GM12878 (cell line): Measurements from ENCODE around the gene LMAN2L. TPM values are rescaled to one million over a fixed set of nuclear protein-coding genes. Genes with fewer than 3 reads are reported as not detected.

Source experiments
- ATAC-seq: fragments of 200-7000 bp; cut with Tn5 transposase; 3 replicates; pipeline ENCODE4 v1.9.1; 2020; ENCODE audit warnings: mild to moderate bottlenecking, moderate library complexity
- BruUV-seq: library from RNA; stranded (reverse); fragments of 400-500 nt; replicated peaks from 2 replicates; lab custom pipeline; 2021; lab: Mats Ljungman, UMichigan
- CTCF ChIA-PET: fragments of 300-600 bp; sonication (Branson Sonifier 250); formaldehyde crosslinking; extraction: SDS; loops from one replicate; lab custom pipeline; 2021; ENCODE audit warnings: inconsistent platforms; lab: Yijun Ruan, JAX
- POLR2A ChIA-PET: fragments of 350-600 bp; formaldehyde crosslinking; extraction: SDS; loops from one replicate; lab custom pipeline; 2021; ENCODE audit warnings: inconsistent platforms; lab: Charles Lee
- RAD21 ChIA-PET: fragments of 300-600 bp; sonication (Branson Sonifier 250); formaldehyde crosslinking; loops from one replicate; lab custom pipeline; 2023; ENCODE audit warnings: antibody characterized with exemption; ENCODE audit not compliant: unreplicated experiment; lab: Charles Lee
- SMC1A ChIA-PET: fragments of 300-600 bp; sonication (Branson Sonifier 250); formaldehyde crosslinking; loops from one replicate; lab custom pipeline; 2023; ENCODE audit not compliant: unreplicated experiment, uncharacterized antibody; lab: Charles Lee
- DNase-seq: peaks from one replicate; pipeline ENCODE4 v3.0.0-alpha.2; 2011; ENCODE audit warnings: low read depth, low spot score
- FAIRE-seq: peaks from 3 replicates; lab custom pipeline; 2011; peaks lifted over from hg19 to GRCh38; lab: Jason Lieb, UNC
- H2AFZ ChIP-seq: 2 replicates; pipeline ENCODE4 v1.6.0; 2011; ENCODE audit warnings: low read depth, low read length, control low read depth; ENCODE audit not compliant: control insufficient read depth
- H3K27ac ChIP-seq: 2 replicates; pipeline ENCODE4 v1.5.1; 2011; ENCODE audit warnings: control low read depth; ENCODE audit not compliant: control insufficient read depth, insufficient read depth
- H3K27me3 ChIP-seq, 2 experiments: replicated peaks in 1 of 2; 2 replicates each; pipeline versions ENCODE4 v1.6.0 to v1.6.1; 2011; ENCODE audit warnings: low read length in 1 of 2; ENCODE audit not compliant: control insufficient read depth in 2 of 2, insufficient read depth in 2 of 2
- H3K36me3 ChIP-seq, 2 experiments: 2 replicates each; pipeline ENCODE4 v1.5.1; 2011; ENCODE audit warnings: low read length in 1 of 2; ENCODE audit not compliant: control insufficient read depth in 2 of 2, insufficient read depth in 2 of 2
- H3K4me1 ChIP-seq: 2 replicates; pipeline ENCODE4 v1.6.1; 2011; ENCODE audit warnings: mild to moderate bottlenecking, low read length, moderate library complexity, mixed read lengths; ENCODE audit not compliant: control insufficient read depth, insufficient read depth
- H3K4me2 ChIP-seq: 2 replicates; pipeline ENCODE4 v1.6.0; 2011; ENCODE audit warnings: control low read depth; ENCODE audit not compliant: control insufficient read depth, insufficient read depth
- H3K4me3 ChIP-seq: fragments of 200-600 bp; sonication (generic); 2 replicates; pipeline ENCODE4 v1.5.1; 2016
- H3K79me2 ChIP-seq: 2 replicates; pipeline ENCODE4 v1.6.0; 2011; ENCODE audit warnings: low read length; ENCODE audit not compliant: control insufficient read depth, insufficient read depth
- H3K9ac ChIP-seq: 2 replicates; pipeline ENCODE4 v1.8.0; 2011; ENCODE audit warnings: low read length, control low read depth, mixed read lengths; ENCODE audit not compliant: control insufficient read depth, insufficient read depth
- H3K9me3 ChIP-seq: replicated peaks from 3 replicates; pipeline ENCODE4 v1.5.1; 2011; ENCODE audit warnings: mild to moderate bottlenecking, low read length; ENCODE audit not compliant: control insufficient read depth, insufficient read depth
- H4K20me1 ChIP-seq: 2 replicates; pipeline ENCODE4 v1.6.0; 2011; ENCODE audit not compliant: control insufficient read depth, insufficient read depth
- ATF2 ChIP-seq: IDR thresholded peaks from 2 replicates; pipeline ENCODE4 v1.6.1; 2012; ENCODE audit warnings: low read length, inconsistent platforms
- BACH1 ChIP-seq: fragments of 450-650 bp; IDR thresholded peaks from 2 replicates; pipeline ENCODE4 v1.6.1; 2017; ENCODE audit warnings: mild to moderate bottlenecking, borderline replicate concordance
- CBX3 ChIP-seq: fragments of 200-600 bp; sonication (generic); IDR thresholded peaks from 2 replicates; pipeline ENCODE4 v1.6.1; 2016; ENCODE audit warnings: low read depth, borderline replicate concordance
- CBX5 ChIP-seq: sonication (generic); IDR thresholded peaks from 2 replicates; pipeline ENCODE4 v1.6.1; 2016; ENCODE audit warnings: low read depth, moderate library complexity, mild to moderate bottlenecking, inconsistent platforms
- CEBPB ChIP-seq, 2 experiments: fragments of 150-350 bp in 1 of 2; IDR thresholded peaks; 2 replicates each; pipeline ENCODE4 v1.6.1; 2012 to 2014; ENCODE audit warnings: low read depth in 2 of 2, low read length in 2 of 2, borderline replicate concordance in 1 of 2, inconsistent platforms in 1 of 2
- CREB1 ChIP-seq: IDR thresholded peaks from 2 replicates; pipeline ENCODE4 v1.6.1; 2012; ENCODE audit warnings: low read depth, mild to moderate bottlenecking, inconsistent platforms
- IRF4 ChIP-seq: IDR thresholded peaks from 2 replicates; pipeline ENCODE4 v1.6.1; 2011; ENCODE audit warnings: low read depth, low read length
- KDM1A ChIP-seq: fragments of 200-600 bp; sonication (generic); IDR thresholded peaks from 2 replicates; pipeline ENCODE4 v1.6.1; 2016; ENCODE audit warnings: borderline replicate concordance
- SMAD5 ChIP-seq: IDR thresholded peaks from 2 replicates; pipeline ENCODE4 v1.6.1; 2016; ENCODE audit warnings: antibody characterized with exemption, low read depth
- TCF12 ChIP-seq: IDR thresholded peaks from 2 replicates; pipeline ENCODE4 v1.6.1; 2011; ENCODE audit warnings: low read depth, mild to moderate bottlenecking, low read length
- WGBS: methylation state at CpG from one replicate; pipeline ENCODE4 v1.1.6; 2016; ENCODE audit warnings: low lambda C conversion rate; ENCODE audit not compliant: insufficient replicate concordance, insufficient coverage; ENCODE audit errors: missing lambda C conversion rate; 5-methylcytosine and 5-hydroxymethylcytosine counted together
- in situ Hi-C: fragments of 300-500 bp; cut with MboI; formaldehyde crosslinking; loops from 9 replicates; pipeline ENCODE4 v1.14.3; 2018; ENCODE audit warnings: mixed read lengths
- intact Hi-C: fragments of 100-400 bp; cut with micrococcal nuclease; formaldehyde crosslinking; loops from one replicate; pipeline ENCODE4 v1.14.2; 2022; ENCODE audit not compliant: unreplicated experiment
- polyA plus RNA-seq, 11 experiments: library from polyadenylated mRNA; depleted of rRNA in 4 of 11; unstranded in 6 of 11; stranded (reverse) in 5 of 11; fragments of >200 nt; fragmentation: Nextera tagmentation in 4 of 11; fragmentation: Illumina TruSeq in 1 of 11; extraction: Ambion mirVana in 4 of 11; extraction: Trizol in 1 of 11; gene quantifications; 1 replicate in 1 of 11; 2 replicates in 10 of 11; pipeline versions ENCODE4 v1.2.1 to v1.2.3, GENCODE V29; 2011 to 2016; ENCODE audit warnings: inconsistent platforms in 2 of 11, missing spikeins in 2 of 11, low read depth in 1 of 11
- total RNA-seq, 4 experiments: library from RNA; depleted of rRNA in 3 of 4; stranded (reverse); fragments of >200 nt in 3 of 4; fragmentation: Illumina TruSeq in 1 of 4; extraction: Trizol in 1 of 4; gene quantifications; 2 replicates each; pipeline versions ENCODE4 v1.2.1 to v1.2.3, GENCODE V29; 2013 to 2021
- TF ChIP-seq, protein P1 (sequence below): fragments of 450-650 bp; formaldehyde crosslinking; IDR thresholded peaks from 2 replicates; pipeline ENCODE4 v1.5.0; 2022; ENCODE audit warnings: mild to moderate bottlenecking, missing genetic modification characterization
- TF ChIP-seq, protein P2 (sequence below): IDR thresholded peaks from 2 replicates; pipeline ENCODE4 v1.6.1; 2012; ENCODE audit warnings: improper control_type of control experiment, low read depth, low read length; ENCODE audit not compliant: insufficient replicate concordance

The LMAN2L gene
- total and polyA plus RNA-seq, 10 of the 15 experiments (the other 5 are each of a cell fraction or from before 2014, with no cell fraction given): 5.7 to 16.3 (median 10.7) TPM

GRCh38 chr2:96730212-96730611 is 9.7 kb downstream of the LMAN2L start (continued):
- TF ChIP-seq, protein P1, sequence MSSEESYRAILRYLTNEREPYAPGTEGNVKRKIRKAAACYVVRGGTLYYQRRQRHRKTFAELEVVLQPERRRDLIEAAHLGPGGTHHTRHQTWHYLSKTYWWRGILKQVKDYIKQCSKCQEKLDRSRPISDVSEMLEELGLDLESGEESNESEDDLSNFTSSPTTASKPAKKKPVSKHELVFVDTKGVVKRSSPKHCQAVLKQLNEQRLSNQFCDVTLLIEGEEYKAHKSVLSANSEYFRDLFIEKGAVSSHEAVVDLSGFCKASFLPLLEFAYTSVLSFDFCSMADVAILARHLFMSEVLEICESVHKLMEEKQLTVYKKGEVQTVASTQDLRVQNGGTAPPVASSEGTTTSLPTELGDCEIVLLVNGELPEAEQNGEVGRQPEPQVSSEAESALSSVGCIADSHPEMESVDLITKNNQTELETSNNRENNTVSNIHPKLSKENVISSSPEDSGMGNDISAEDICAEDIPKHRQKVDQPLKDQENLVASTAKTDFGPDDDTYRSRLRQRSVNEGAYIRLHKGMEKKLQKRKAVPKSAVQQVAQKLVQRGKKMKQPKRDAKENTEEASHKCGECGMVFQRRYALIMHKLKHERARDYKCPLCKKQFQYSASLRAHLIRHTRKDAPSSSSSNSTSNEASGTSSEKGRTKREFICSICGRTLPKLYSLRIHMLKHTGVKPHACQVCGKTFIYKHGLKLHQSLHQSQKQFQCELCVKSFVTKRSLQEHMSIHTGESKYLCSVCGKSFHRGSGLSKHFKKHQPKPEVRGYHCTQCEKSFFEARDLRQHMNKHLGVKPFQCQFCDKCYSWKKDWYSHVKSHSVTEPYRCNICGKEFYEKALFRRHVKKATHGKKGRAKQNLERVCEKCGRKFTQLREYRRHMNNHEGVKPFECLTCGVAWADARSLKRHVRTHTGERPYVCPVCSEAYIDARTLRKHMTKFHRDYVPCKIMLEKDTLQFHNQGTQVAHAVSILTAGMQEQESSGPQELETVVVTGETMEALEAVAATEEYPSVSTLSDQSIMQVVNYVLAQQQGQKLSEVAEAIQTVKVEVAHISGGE (CRISPR knock-in tag): no peak

DNA sequence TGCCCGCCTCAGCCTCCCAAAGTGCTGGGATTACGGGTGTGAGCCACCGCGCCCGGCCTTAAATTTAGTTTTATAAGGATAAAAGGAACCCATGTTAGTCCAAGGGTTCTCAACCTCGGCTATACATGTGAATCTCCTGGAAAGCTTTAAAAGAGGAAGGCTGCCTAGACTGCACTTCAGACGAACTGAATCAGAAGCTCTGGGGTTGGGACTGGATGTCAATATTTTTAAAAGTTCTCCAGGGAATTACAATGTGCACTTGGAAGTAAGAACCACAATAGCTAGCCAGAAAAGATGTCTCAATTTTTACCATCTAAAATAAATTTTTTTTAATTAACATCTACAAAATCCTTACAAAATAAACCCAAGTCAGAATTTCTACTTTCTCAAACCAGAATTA is 10.1 kb downstream of the LMAN2L start:
- ChIA-PET CTCF (interaction anchor here (1.4 to 1.5 kb wide), 2 partner anchors 31 to 65 kb away, joined by 3 to 7 read pairs; partner anchors contain the start of gene CNNM4), SMC1A (no interaction called here), RAD21 (interaction anchor here (0.5 kb wide), 1 partner anchor 100 kb away, joined by 3 read pairs; no protein-coding TSS in a partner anchor), POLR2A (no interaction called here)
- Histone ChIP-seq H3K36me3 (peaks cover 1 to 11% of the 10 kb centered on the region in 2 experiments), H2AFZ (no peak overlapping the region), H3K4me2 (no peak overlapping the region), H3K79me2 (no peaks in the 10 kb centered on the region), H3K27me3 (no peaks in the 10 kb centered on the region), H3K4me1 (no peaks in the 10 kb centered on the region), H3K9ac (no peak overlapping the region), H4K20me1 (no peaks in the 10 kb centered on the region), H3K27ac (no peak overlapping the region), H3K9me3 (no peaks in the 10 kb centered on the region), H3K4me3 (no peak overlapping the region)
- TF ChIP-seq, protein P2, sequence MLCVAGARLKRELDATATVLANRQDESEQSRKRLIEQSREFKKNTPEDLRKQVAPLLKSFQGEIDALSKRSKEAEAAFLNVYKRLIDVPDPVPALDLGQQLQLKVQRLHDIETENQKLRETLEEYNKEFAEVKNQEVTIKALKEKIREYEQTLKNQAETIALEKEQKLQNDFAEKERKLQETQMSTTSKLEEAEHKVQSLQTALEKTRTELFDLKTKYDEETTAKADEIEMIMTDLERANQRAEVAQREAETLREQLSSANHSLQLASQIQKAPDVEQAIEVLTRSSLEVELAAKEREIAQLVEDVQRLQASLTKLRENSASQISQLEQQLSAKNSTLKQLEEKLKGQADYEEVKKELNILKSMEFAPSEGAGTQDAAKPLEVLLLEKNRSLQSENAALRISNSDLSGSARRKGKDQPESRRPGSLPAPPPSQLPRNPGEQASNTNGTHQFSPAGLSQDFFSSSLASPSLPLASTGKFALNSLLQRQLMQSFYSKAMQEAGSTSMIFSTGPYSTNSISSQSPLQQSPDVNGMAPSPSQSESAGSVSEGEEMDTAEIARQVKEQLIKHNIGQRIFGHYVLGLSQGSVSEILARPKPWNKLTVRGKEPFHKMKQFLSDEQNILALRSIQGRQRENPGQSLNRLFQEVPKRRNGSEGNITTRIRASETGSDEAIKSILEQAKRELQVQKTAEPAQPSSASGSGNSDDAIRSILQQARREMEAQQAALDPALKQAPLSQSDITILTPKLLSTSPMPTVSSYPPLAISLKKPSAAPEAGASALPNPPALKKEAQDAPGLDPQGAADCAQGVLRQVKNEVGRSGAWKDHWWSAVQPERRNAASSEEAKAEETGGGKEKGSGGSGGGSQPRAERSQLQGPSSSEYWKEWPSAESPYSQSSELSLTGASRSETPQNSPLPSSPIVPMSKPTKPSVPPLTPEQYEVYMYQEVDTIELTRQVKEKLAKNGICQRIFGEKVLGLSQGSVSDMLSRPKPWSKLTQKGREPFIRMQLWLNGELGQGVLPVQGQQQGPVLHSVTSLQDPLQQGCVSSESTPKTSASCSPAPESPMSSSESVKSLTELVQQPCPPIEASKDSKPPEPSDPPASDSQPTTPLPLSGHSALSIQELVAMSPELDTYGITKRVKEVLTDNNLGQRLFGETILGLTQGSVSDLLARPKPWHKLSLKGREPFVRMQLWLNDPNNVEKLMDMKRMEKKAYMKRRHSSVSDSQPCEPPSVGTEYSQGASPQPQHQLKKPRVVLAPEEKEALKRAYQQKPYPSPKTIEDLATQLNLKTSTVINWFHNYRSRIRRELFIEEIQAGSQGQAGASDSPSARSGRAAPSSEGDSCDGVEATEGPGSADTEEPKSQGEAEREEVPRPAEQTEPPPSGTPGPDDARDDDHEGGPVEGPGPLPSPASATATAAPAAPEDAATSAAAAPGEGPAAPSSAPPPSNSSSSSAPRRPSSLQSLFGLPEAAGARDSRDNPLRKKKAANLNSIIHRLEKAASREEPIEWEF: no peak
- TF ChIP-seq CREB1 (no peak), CBX5 (no peak), CEBPB (IDR thresholded peaks at IDR 0.05; ENCODE audit: borderline replicate concordance in 1 of 2, low read depth in 2 of 2, low read length in 2 of 2) (no peak), KDM1A (no peak), ATF2 (no peak), IRF4 (no peak), CBX3 (no peak), SMAD5 (no peak), BACH1 (no peak), TCF12 (no peak)
- DNase-seq: no peak
- WGBS: 97% methylated on average over 7 of the region's 7 CpGs
- FAIRE-seq: no peak
- in situ Hi-C loops (no loop called here), intact Hi-C loops (no loop called here)
- no peak for ATAC-seq
- no TSS peak for BruUV-seq
